ENCODE results near the gene PIAS4. TPM values are rescaled to one million over a fixed set of nuclear protein-coding genes. Genes with fewer than 3 reads are reported as not detected.

The PIAS4 gene
- total and polyA plus RNA-seq, 8 donors: 20.9 to 29.9 (median 24.2) TPM

DNA sequence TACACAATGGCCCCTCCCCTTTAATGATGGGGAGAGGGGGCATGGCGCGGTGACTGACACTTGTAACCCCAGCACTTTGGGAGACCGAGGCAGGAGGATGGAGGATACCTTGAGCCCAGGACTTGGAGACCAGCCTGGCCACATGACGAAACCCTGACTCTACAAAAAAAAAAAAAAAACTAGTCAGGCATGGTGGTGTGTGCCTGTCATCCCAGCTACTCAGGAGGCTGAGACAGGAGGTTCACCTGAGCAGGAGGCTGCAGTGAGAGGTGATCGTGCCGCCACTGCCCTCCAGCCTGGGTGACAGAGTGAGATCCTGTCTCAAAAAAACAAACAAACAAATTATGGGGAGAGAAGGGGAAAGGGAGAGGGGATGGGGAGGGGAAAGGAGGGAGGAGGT lies 72.9 kb downstream of the PIAS4 start:
- H3K36me3 ChIP-seq: no peaks in the 10 kb centered on the region
- TF ChIP-seq, protein P1, sequence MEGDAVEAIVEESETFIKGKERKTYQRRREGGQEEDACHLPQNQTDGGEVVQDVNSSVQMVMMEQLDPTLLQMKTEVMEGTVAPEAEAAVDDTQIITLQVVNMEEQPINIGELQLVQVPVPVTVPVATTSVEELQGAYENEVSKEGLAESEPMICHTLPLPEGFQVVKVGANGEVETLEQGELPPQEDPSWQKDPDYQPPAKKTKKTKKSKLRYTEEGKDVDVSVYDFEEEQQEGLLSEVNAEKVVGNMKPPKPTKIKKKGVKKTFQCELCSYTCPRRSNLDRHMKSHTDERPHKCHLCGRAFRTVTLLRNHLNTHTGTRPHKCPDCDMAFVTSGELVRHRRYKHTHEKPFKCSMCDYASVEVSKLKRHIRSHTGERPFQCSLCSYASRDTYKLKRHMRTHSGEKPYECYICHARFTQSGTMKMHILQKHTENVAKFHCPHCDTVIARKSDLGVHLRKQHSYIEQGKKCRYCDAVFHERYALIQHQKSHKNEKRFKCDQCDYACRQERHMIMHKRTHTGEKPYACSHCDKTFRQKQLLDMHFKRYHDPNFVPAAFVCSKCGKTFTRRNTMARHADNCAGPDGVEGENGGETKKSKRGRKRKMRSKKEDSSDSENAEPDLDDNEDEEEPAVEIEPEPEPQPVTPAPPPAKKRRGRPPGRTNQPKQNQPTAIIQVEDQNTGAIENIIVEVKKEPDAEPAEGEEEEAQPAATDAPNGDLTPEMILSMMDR (IDR thresholded peaks at IDR 0.05): no peak

DNA sequence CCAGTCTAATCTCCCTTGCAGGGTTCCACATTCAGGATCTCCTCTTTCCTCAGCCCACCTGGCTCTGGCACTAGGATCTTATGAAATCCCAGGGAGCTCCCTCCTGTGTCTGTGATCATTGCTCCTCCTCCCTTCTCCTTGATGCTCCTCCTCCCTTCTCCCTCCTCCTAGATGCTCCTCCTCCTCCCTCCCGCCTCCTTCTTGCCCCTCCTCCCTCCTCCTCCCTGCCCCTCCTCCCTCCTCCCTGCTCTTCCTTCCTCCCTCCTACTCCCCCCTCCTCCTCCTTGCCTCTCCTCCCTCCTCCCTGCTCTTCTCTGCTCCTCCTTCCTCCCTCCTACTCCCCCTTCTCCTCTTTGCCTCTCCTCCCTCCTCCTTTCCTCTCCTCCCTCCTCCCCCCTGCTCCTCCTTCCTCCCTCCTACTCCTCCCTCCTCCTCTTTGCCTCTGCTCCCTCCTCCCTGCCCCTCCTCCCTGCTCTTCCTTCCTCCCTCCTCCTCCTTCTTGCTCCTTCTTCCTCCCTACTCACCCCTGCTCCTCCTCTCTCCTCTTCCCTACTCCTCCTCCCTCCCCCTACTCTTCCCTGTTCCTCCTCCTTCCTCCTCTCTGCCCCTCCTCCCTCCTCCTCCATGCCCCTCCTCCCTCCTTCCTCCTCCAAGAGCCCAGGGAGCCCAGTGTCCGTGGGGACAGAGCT lies 74.0 kb downstream of the PIAS4 start:
- Histone ChIP-seq H3K27ac (peak overlapping the region in 1 of 2 donors; percentile 45), H3K9me3 (no peaks in the 10 kb centered on the region), H3K27me3 (no peaks in the 10 kb centered on the region), H3K36me3 (no peaks in the 10 kb centered on the region), H3K4me3 (no peak overlapping the region), H3K4me1 (peaks cover 12 to 58% of the 10 kb centered on the region in 2 donors)
- no peak for ATAC-seq
- DNase-seq: no peak
- TF ChIP-seq, protein P1 (IDR thresholded peaks at IDR 0.05): no peak
- intact Hi-C loops (cut with DNase I): no loop called here

More for the DNA sequence above, 72.9 kb downstream of the PIAS4 start:
- DNase-seq (no peak), ATAC-seq (no peak)
- intact Hi-C loops (cut with DNase I): no loop called here
- Histone ChIP-seq H3K27me3 (no peaks in the 10 kb centered on the region), H3K4me3 (no peak overlapping the region), H3K9me3 (no peaks in the 10 kb centered on the region), H3K4me1 (peaks cover 12 to 55% of the 10 kb centered on the region in 2 donors), H3K27ac (no peak overlapping the region)

DNA sequence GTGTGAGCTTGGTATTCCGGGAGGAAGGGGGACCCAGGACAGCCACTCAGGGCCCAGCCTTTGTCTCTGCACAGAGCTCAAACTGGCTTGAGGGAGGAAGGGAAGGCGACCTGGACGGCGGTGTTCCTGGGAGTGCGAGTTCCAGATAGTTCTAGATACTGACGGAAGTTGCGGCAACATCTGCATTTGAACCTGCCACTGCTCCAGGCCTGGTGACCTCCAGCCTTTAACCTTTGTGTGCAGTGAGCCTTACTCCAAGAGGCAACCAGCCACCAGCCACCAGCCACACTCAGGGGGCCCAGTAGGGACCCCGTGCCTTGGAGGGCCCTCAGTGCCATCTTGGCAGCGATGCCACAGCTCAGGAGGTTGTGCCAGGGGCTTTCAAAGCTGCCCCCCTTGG lies 74.6 kb downstream of the PIAS4 start:
- Histone ChIP-seq H3K27ac (peak overlapping the region in 1 of 2 donors; percentile 45), H3K4me1 (peaks cover 12 to 56% of the 10 kb centered on the region in 2 donors), H3K4me3 (no peak overlapping the region), H3K27me3 (no peaks in the 10 kb centered on the region), H3K36me3 (no peaks in the 10 kb centered on the region), H3K9me3 (no peaks in the 10 kb centered on the region)
- intact Hi-C loops (cut with DNase I): no loop called here
- TF ChIP-seq, protein P1 (IDR thresholded peaks at IDR 0.05): no peak
- peak in 1 of 4 donors; percentile 46 for DNase-seq
- ATAC-seq: no peak

DNA sequence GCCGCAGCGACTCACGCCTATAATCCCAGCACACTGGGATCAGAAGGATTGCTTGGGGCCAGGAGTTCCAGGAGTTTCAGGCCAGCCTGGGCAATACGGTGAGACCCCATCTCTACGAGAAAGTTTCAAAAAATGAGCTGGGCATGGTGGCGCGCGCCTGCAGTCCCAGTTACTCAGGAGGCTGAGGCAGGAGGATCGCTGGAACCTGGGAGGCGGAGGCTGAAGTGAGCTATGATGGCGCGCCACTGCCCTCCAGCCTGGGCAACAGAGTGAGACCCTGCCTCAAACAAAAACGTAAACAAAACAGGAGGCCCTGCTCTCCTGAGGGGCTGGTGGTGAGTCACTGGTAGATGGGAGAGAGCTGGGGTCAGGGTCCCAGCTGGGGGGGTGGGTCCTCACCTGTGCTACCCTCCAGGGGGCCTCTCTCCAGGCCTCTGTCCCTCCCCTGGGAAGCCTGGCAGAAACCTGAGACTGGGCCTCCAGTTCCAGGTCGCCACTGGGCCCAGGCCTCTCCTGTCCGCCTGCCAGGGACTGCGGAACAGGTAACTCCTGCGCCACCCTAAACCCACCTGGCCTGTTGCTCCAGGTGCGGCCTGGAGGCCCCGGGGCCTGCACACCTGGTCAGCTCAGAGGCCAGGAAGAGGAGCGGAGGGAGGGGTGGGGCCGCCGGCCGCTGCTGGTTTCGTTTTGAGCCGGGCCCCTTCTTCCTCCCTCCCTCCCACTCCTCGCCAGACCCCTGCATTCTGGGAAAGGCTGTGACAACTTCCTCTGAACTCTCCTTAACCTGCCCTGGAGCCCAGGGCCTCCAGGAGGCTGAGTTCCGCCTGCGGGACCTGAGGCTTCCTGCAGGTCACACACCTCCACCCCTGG lies 76.4 kb downstream of the PIAS4 start:
- peak in 2 of 4 donors; percentile 63 to 84 for DNase-seq
- H3K27me3 ChIP-seq: no peaks in the 10 kb centered on the region
- peak overlapping the region; percentile 26 to 64 for H3K27ac ChIP-seq
- ATAC-seq: peak; percentile 76
- H3K4me1 ChIP-seq: peaks cover 3 to 57% of the 10 kb centered on the region in 2 donors
- TF ChIP-seq, protein P1 (IDR thresholded peaks at IDR 0.05): no peak
- H3K4me3 ChIP-seq: peak overlapping the region in 1 of 2 donors; percentile 19
- intact Hi-C loops (cut with DNase I): no loop called here
- H3K36me3 ChIP-seq: no peaks in the 10 kb centered on the region
- H3K9me3 ChIP-seq: no peaks in the 10 kb centered on the region

DNA sequence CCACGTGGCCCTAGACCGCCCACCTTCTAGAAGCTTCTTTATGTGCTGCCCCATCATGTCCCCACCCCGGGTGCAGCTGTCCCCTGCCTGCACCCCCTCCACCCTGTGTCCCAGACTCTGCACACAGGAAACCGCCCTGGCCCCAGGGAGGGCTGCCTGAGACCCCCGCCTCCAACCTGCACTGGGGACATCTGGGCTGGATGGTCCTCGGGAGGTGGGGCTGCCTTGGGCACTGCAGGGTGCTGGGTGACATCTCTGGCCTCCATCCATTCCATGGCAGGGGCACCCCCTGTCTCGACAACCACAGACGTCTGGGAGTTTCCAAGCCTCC lies 77.0 kb downstream of the PIAS4 start:
- ATAC-seq (no peak), DNase-seq (no peak)
- H3K27me3 ChIP-seq: no peaks in the 10 kb centered on the region
- intact Hi-C loops (cut with DNase I): no loop called here
- H3K36me3 ChIP-seq: peaks cover 0 to 5% of the 10 kb centered on the region in 2 donors
- peaks cover 3 to 62% of the 10 kb centered on the region in 2 donors for H3K4me1 ChIP-seq
- H3K27ac ChIP-seq: peak overlapping the region in 1 of 2 donors; percentile 64
- TF ChIP-seq, protein P1 (IDR thresholded peaks at IDR 0.05): no peak
- no peak overlapping the region for H3K4me3 ChIP-seq
- no peaks in the 10 kb centered on the region for H3K9me3 ChIP-seq
